H1 (cell line): ENCODE results near the gene ABCD1. TPM values are rescaled to one million over a fixed set of nuclear protein-coding genes. Genes with fewer than 3 reads are reported as not detected.

ENCODE experiments used
- CTCF ChIA-PET: fragments of 300-600 bp; sonication (Branson Sonifier 250); formaldehyde crosslinking; loops from one replicate; lab custom pipeline; 2021; ENCODE audit not compliant: partially characterized antibody; lab: Charles Lee
- POLR2A ChIA-PET: fragments of 300-600 bp; sonication (Branson Sonifier 250); formaldehyde crosslinking; loops from one replicate; lab custom pipeline; 2021; ENCODE audit warnings: inconsistent platforms; ENCODE audit not compliant: partially characterized antibody; lab: Charles Lee
- DNase-seq, 2 experiments: peaks; one replicate each; pipeline versions ENCODE4 v3.0.0 to v3.0.0-alpha.2; 2010 to 2022; ENCODE audit warnings: low spot score in 2 of 2, low read depth in 1 of 2, mixed read lengths in 1 of 2
- FAIRE-seq: peaks from 2 replicates; lab custom pipeline; 2011; peaks lifted over from hg19 to GRCh38; lab: Jason Lieb, UNC
- H2AFZ ChIP-seq: 2 replicates; pipeline ENCODE4 v1.8.1; 2012; ENCODE audit warnings: low read length, inconsistent platforms
- H2AK5ac ChIP-seq: 2 replicates; pipeline ENCODE4 v1.6.1; 2013; ENCODE audit warnings: low read depth, low read length
- H2BK120ac ChIP-seq: replicated peaks from 2 replicates; pipeline ENCODE3; 2013; ENCODE audit warnings: low read depth, low read length, inconsistent platforms
- H2BK12ac ChIP-seq: 2 replicates; pipeline ENCODE4 v1.6.1; 2013; ENCODE audit warnings: low read depth, low read length
- H2BK15ac ChIP-seq: 2 replicates; pipeline ENCODE4 v1.6.1; 2013; ENCODE audit warnings: low read length
- H2BK20ac ChIP-seq: 2 replicates; pipeline ENCODE4 v1.6.1; 2013; ENCODE audit warnings: low read length
- H2BK5ac ChIP-seq: 2 replicates; pipeline ENCODE4 v1.6.1; 2013; ENCODE audit warnings: low read depth, low read length
- H3K14ac ChIP-seq: 2 replicates; pipeline ENCODE4 v1.6.1; 2013; ENCODE audit warnings: inconsistent platforms; ENCODE audit not compliant: insufficient read length
- H3K18ac ChIP-seq: 2 replicates; pipeline ENCODE4 v1.6.1; 2013; ENCODE audit warnings: low read length; ENCODE audit errors: extremely low read depth
- H3K23ac ChIP-seq: 2 replicates; pipeline ENCODE4 v1.6.1; 2013; ENCODE audit warnings: inconsistent platforms; ENCODE audit not compliant: insufficient read length
- H3K23me2 ChIP-seq: 2 replicates; pipeline ENCODE4 v1.6.1; 2013; ENCODE audit warnings: low read depth, low read length
- H3K27ac ChIP-seq: 2 replicates; pipeline ENCODE4 v1.6.1; 2011; ENCODE audit warnings: low read depth, low read length, inconsistent platforms
- H3K27me3 ChIP-seq, 4 experiments: replicated peaks in 1 of 4; 1 replicate in 1 of 4; 2 replicates in 3 of 4; pipeline versions ENCODE4 v1.6.1 to v1.8.1; 2011 to 2013; ENCODE audit warnings: low read length in 3 of 4, mild to moderate bottlenecking in 3 of 4, inconsistent platforms in 2 of 4, mixed read lengths in 2 of 4, moderate library complexity in 1 of 4; ENCODE audit not compliant: control insufficient read depth in 3 of 4, insufficient read depth in 3 of 4; ENCODE audit errors: extremely low read depth in 1 of 4
- H3K36me3 ChIP-seq, 4 experiments: 2 replicates each; pipeline versions ENCODE4 v1.6.1 to v1.8.1; 2011 to 2013; ENCODE audit warnings: mild to moderate bottlenecking in 4 of 4, low read length in 3 of 4, moderate library complexity in 2 of 4, control low read depth in 1 of 4, inconsistent platforms in 1 of 4; ENCODE audit not compliant: insufficient read depth in 4 of 4, control insufficient read depth in 2 of 4
- H3K4ac ChIP-seq: replicated peaks from 2 replicates; pipeline ENCODE3; 2013; ENCODE audit warnings: low read length, low read depth, mixed read lengths, inconsistent platforms; ENCODE audit not compliant: insufficient read length
- H3K4me1 ChIP-seq, 4 experiments: replicated peaks in 1 of 4; 1 replicate in 1 of 4; 2 replicates in 3 of 4; pipeline versions ENCODE4 v1.6.1 to v1.8.1; 2011 to 2013; ENCODE audit warnings: low read length in 3 of 4, inconsistent platforms in 2 of 4, mixed read lengths in 1 of 4; ENCODE audit not compliant: insufficient read depth in 4 of 4, control insufficient read depth in 3 of 4
- H3K4me2 ChIP-seq, 2 experiments: 2 replicates each; pipeline versions ENCODE4 v1.6.1 to v1.8.1; 2011 to 2013; ENCODE audit warnings: low read depth in 2 of 2, low read length in 2 of 2, control low read depth in 1 of 2, inconsistent platforms in 1 of 2, mild to moderate bottlenecking in 1 of 2; ENCODE audit not compliant: insufficient read depth in 1 of 2
- H3K4me3 ChIP-seq, 4 experiments: fragments of 200-600, 300-600 bp in 1 of 4; sonication (generic), shearing (Covaris generic), sonication (Bioruptor Twin) in 1 of 4; 2 replicates each; pipeline versions ENCODE4 v1.5.1 to v1.8.1; 2011 to 2016; ENCODE audit warnings: low read length in 4 of 4, low read depth in 3 of 4, control low read depth in 2 of 4, inconsistent platforms in 2 of 4, mild to moderate bottlenecking in 2 of 4, mixed read lengths in 1 of 4, moderate library complexity in 1 of 4; ENCODE audit not compliant: insufficient read depth in 2 of 4; ENCODE audit errors: extremely low read depth in 1 of 4
- H3K56ac ChIP-seq: replicated peaks from 2 replicates; pipeline ENCODE3; 2013; ENCODE audit warnings: low read depth, mild to moderate bottlenecking, mixed read lengths, low read length, inconsistent platforms; ENCODE audit not compliant: insufficient read length
- H3K79me1 ChIP-seq: 2 replicates; pipeline ENCODE4 v1.6.1; 2013; ENCODE audit warnings: low read depth, low read length, control low read depth
- H3K79me2 ChIP-seq, 2 experiments: 2 replicates each; pipeline versions ENCODE4 v1.6.1 to v1.8.1; 2012 to 2013; ENCODE audit warnings: low read length in 2 of 2, mild to moderate bottlenecking in 2 of 2, inconsistent platforms in 1 of 2; ENCODE audit not compliant: insufficient read depth in 2 of 2, control insufficient read depth in 1 of 2
- H3K9ac ChIP-seq, 4 experiments: replicated peaks in 1 of 4; 1 replicate in 1 of 4; 2 replicates in 3 of 4; pipeline versions ENCODE4 v1.6.1 to v1.8.1; 2011 to 2013; ENCODE audit warnings: low read depth in 3 of 4, low read length in 3 of 4, control low read depth in 2 of 4, mild to moderate bottlenecking in 2 of 4, moderate library complexity in 2 of 4, inconsistent platforms in 1 of 4; ENCODE audit errors: extremely low read depth in 1 of 4
- H3K9me3 ChIP-seq, 2 experiments: 2 replicates each; pipeline versions ENCODE4 v1.6.1 to v1.8.1; 2012 to 2013; ENCODE audit warnings: mild to moderate bottlenecking in 2 of 2, moderate library complexity in 2 of 2, control low read depth in 1 of 2, inconsistent platforms in 1 of 2, low read depth in 1 of 2, low read length in 1 of 2, mixed read lengths in 1 of 2; ENCODE audit not compliant: insufficient read depth in 2 of 2
- H4K20me1 ChIP-seq, 2 experiments: replicated peaks in 1 of 2; 2 replicates each; pipeline versions ENCODE3 to v1.8.1; 2011 to 2013; ENCODE audit warnings: inconsistent platforms in 2 of 2, low read length in 2 of 2, mild to moderate bottlenecking in 1 of 2; ENCODE audit not compliant: insufficient read depth in 2 of 2, control insufficient read depth in 1 of 2
- H4K5ac ChIP-seq: 2 replicates; pipeline ENCODE4 v1.6.1; 2013; ENCODE audit warnings: low read length, low read depth, mixed read lengths, inconsistent platforms; ENCODE audit not compliant: insufficient read length
- H4K8ac ChIP-seq: 2 replicates; pipeline ENCODE4 v1.8.0; 2013; ENCODE audit warnings: mild to moderate bottlenecking, moderate library complexity, low read length, inconsistent platforms; ENCODE audit not compliant: insufficient read depth; ENCODE audit errors: extremely low read depth
- H4K91ac ChIP-seq: replicated peaks from 2 replicates; pipeline ENCODE3; 2013; ENCODE audit warnings: low read length, mixed read lengths, inconsistent platforms; ENCODE audit not compliant: insufficient read length
- BACH1 ChIP-seq: IDR thresholded peaks from 2 replicates; pipeline ENCODE4 v1.6.1; 2012; ENCODE audit warnings: low read length, improper control_type of control experiment
- BCL11A ChIP-seq, 2 experiments: IDR thresholded peaks; one replicate each; pipeline ENCODE4 v1.6.1; 2011; ENCODE audit warnings: low read depth in 2 of 2, low read length in 2 of 2, mild to moderate bottlenecking in 2 of 2
- CREB1 ChIP-seq: IDR thresholded peaks from 2 replicates; pipeline ENCODE4 v1.6.1; 2012; ENCODE audit warnings: inconsistent platforms
- FOSL1 ChIP-seq: IDR thresholded peaks from 2 replicates; pipeline ENCODE4 v1.6.1; 2011; ENCODE audit warnings: mild to moderate bottlenecking, low read depth, low read length, moderate library complexity; ENCODE audit not compliant: insufficient read depth
- GTF2F1 ChIP-seq: IDR thresholded peaks from 2 replicates; pipeline ENCODE4 v1.6.1; 2012; ENCODE audit warnings: low read depth, low read length, improper control_type of control experiment, borderline replicate concordance
- KDM5A ChIP-seq: fragments of 200-600 bp; IDR thresholded peaks from 2 replicates; pipeline ENCODE4 v1.7.1; 2012; ENCODE audit warnings: mild to moderate bottlenecking, low read length, inconsistent platforms, mixed read lengths
- PHF8 ChIP-seq: fragments of 200-600 bp; sonication (generic); conservative IDR thresholded peaks from 2 replicates; pipeline ENCODE4 v1.7.1; 2012; ENCODE audit warnings: low read depth, mild to moderate bottlenecking, inconsistent platforms, low read length, moderate library complexity
- RFX5 ChIP-seq: IDR thresholded peaks from 2 replicates; pipeline ENCODE4 v1.6.1; 2011; ENCODE audit warnings: low read depth, low read length, improper control_type of control experiment, borderline replicate concordance
- SAP30 ChIP-seq: fragments of 300-600 bp; sonication (generic); IDR thresholded peaks from 2 replicates; pipeline ENCODE4 v1.7.1; 2012; ENCODE audit warnings: low read length, moderate library complexity, mild to moderate bottlenecking, inconsistent platforms; ENCODE audit not compliant: insufficient read depth, insufficient replicate concordance
- SIX5 ChIP-seq: IDR thresholded peaks from 2 replicates; pipeline ENCODE4 v1.6.1; 2011; ENCODE audit warnings: mild to moderate bottlenecking, low read depth, low read length
- SP1 ChIP-seq: IDR thresholded peaks from 2 replicates; pipeline ENCODE4 v1.6.1; 2011; ENCODE audit warnings: low read depth, low read length
- SRF ChIP-seq: IDR thresholded peaks from 2 replicates; pipeline ENCODE4 v1.6.1; 2011; ENCODE audit warnings: mild to moderate bottlenecking, low read depth, low read length, moderate library complexity
- TAF1 ChIP-seq: IDR thresholded peaks from 2 replicates; pipeline ENCODE4 v1.6.1; 2011; ENCODE audit warnings: mild to moderate bottlenecking, low read depth, low read length
- TBP ChIP-seq: IDR thresholded peaks from 2 replicates; pipeline ENCODE4 v1.6.1; 2011; ENCODE audit warnings: low read depth, low read length, improper control_type of control experiment
- WGBS, 2 experiments: shearing (Covaris generic) in 1 of 2; methylation state at CpG; one replicate each; pipeline versions ENCODE4 v1.1.6 to v1.1.7; 2013 to 2015; ENCODE audit warnings: low lambda C conversion rate in 2 of 2, mixed read lengths in 2 of 2, inconsistent platforms in 1 of 2, low coverage in 1 of 2, missing lambda C conversion rate in 1 of 2; ENCODE audit not compliant: insufficient replicate concordance in 2 of 2, insufficient coverage in 1 of 2, insufficient read length in 1 of 2; ENCODE audit errors: extremely low coverage in 1 of 2, missing lambda C conversion rate in 1 of 2; 5-methylcytosine and 5-hydroxymethylcytosine counted together
- polyA plus RNA-seq, 7 experiments: library from polyadenylated mRNA; depleted of rRNA in 3 of 7; stranded (reverse) in 5 of 7; unstranded in 2 of 7; fragments of >200 nt in 5 of 7; fragments of 200-250 nt in 2 of 7; gene quantifications; 1 replicate in 5 of 7; 2 replicates in 1 of 7; 4 replicates in 1 of 7; pipeline versions ENCODE4 v1.2.1 to v1.2.3, GENCODE V29; 2011 to 2013; ENCODE audit warnings: missing spikeins in 2 of 7, mixed read lengths in 2 of 7
- total RNA-seq: library from RNA; stranded (reverse); fragmentation: NEBNext Ultra II Directional; extraction: Animal tissue kit (Norgen Biotek cat#: 25700); gene quantifications from 2 replicates; pipeline ENCODE4 v1.2.1, GENCODE V29; 2021
- TF ChIP-seq, protein P1 (sequence below): IDR thresholded peaks from 2 replicates; pipeline ENCODE4 v1.6.1; 2011; ENCODE audit warnings: low read length, improper control_type of control experiment

The ABCD1 gene
- total and polyA plus RNA-seq, 2 of the 8 experiments (the other 6 are each of a cell fraction or from before 2014, with no cell fraction given), result 3.1 to 6.6 TPM

DNA sequence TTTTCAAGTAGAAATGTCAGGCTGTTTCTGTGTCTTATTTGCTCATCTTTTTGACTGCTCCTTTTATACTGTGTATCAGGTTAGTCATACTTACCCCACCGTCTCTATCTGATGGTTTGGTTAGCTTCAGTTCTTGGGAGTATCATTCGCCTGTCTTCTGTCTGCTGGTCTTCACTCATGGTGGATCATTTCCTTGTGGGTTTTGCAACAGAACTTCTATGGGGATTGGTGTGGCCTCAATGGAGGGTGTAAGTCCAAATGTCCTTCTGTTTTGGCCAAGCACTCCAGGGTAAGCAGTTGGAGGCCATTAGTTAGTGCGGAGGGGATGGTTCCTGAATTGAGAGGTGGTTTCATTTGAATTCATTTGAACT is 7.2 kb downstream of the ABCD1 start:
- no peaks in the 10 kb centered on the region for H3K9me3 ChIP-seq
- peaks cover 1 to 8% (median 6%) of the 10 kb centered on the region in 4 experiments; a peak in 6 of 7 replicates for H3K4me1 ChIP-seq
- no peaks in the 10 kb centered on the region for H3K79me2 ChIP-seq
- no peak for FAIRE-seq
- no peak overlapping the region for H2BK5ac ChIP-seq
- H3K23ac ChIP-seq, result no peak overlapping the region
- H4K8ac ChIP-seq, result no peak overlapping the region
- H3K4me3 ChIP-seq, result no peak overlapping the region
- no peak overlapping the region for H2AK5ac ChIP-seq
- H4K91ac ChIP-seq, result no peak overlapping the region
- H2BK12ac ChIP-seq, result no peak overlapping the region
- CTCF ChIA-PET, result no interaction called here
- no peak overlapping the region for H3K27ac ChIP-seq
- peaks cover 0 to 3% of the 10 kb centered on the region in 2 experiments for H4K20me1 ChIP-seq
- H4K5ac ChIP-seq, result no peak overlapping the region
- H2BK20ac ChIP-seq, result no peak overlapping the region
- no peak overlapping the region for H3K4ac ChIP-seq
- DNase-seq, result no peak
- H3K4me2 ChIP-seq, result no peak overlapping the region
- 88% methylated on average over 3 of the region's 3 CpGs; no CpG with 5 or more reads in 1 of the 2 experiments for WGBS, 2 experiments
- POLR2A ChIA-PET, result no interaction called here
- no peak overlapping the region for H3K9ac ChIP-seq
- H3K79me1 ChIP-seq, result no peaks in the 10 kb centered on the region
- H3K27me3 ChIP-seq, result no peaks in the 10 kb centered on the region
- H3K36me3 ChIP-seq, result no peaks in the 10 kb centered on the region
- H3K56ac ChIP-seq, result no peak overlapping the region
- no peak overlapping the region for H3K18ac ChIP-seq
- no peak overlapping the region for H2AFZ ChIP-seq
- no peaks in the 10 kb centered on the region for H3K23me2 ChIP-seq
- H2BK120ac ChIP-seq, result no peak overlapping the region
- no peak overlapping the region for H2BK15ac ChIP-seq
- no peak overlapping the region for H3K14ac ChIP-seq
- TF ChIP-seq RFX5, result no peak
- TF ChIP-seq FOSL1, result no peak
- TF ChIP-seq TAF1, result no peak
- no peak for TF ChIP-seq SIX5
- TF ChIP-seq PHF8, result no peak
- TF ChIP-seq CREB1, result no peak
- TF ChIP-seq SP1, result no peak
- no peak for TF ChIP-seq BACH1
- TF ChIP-seq, protein P1, sequence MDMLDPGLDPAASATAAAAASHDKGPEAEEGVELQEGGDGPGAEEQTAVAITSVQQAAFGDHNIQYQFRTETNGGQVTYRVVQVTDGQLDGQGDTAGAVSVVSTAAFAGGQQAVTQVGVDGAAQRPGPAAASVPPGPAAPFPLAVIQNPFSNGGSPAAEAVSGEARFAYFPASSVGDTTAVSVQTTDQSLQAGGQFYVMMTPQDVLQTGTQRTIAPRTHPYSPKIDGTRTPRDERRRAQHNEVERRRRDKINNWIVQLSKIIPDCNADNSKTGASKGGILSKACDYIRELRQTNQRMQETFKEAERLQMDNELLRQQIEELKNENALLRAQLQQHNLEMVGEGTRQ, result no peak
- TF ChIP-seq KDM5A, result no peak
- no peak for TF ChIP-seq BCL11A (IDR thresholded peaks at IDR 0.05; ENCODE audit: low read depth in 2 of 2, low read length in 2 of 2)
- TF ChIP-seq TBP, result no peak
- no peak for TF ChIP-seq SRF
- no peak for TF ChIP-seq GTF2F1
- TF ChIP-seq SAP30, result no peak
